GM23338 (cell line): ENCODE results near the gene ATP6V1F. TPM values are rescaled to one million over a fixed set of nuclear protein-coding genes. Genes with fewer than 3 reads are reported as not detected.
A peak's percentile ranks its signal among the peaks of the same experiment; 100 is the strongest.

Source experiments
- ATAC-seq: fragments of 200-7000 bp; cut with Tn5 transposase; 3 replicates; pipeline ENCODE4 v1.9.1; 2020
- DNase-seq: peaks from one replicate; pipeline ENCODE4 v3.0.0-alpha.2; 2015; ENCODE audit warnings: low spot score
- H2AFZ ChIP-seq: fragments of 200-600 bp; sonication (generic); 2 replicates; pipeline ENCODE4 v1.8.0; 2016; ENCODE audit warnings: antibody characterized with exemption, mild to moderate bottlenecking, moderate library complexity
- H3F3A ChIP-seq: fragments of 200-600 bp; sonication (generic); replicated peaks from 2 replicates; pipeline ENCODE4 v1.8.0; 2017; ENCODE audit warnings: antibody characterized with exemption, mixed run types, low read depth
- H3K27ac ChIP-seq: fragments of 200-600 bp; sonication (generic); 2 replicates; pipeline ENCODE4 v1.6.1; 2016; ENCODE audit warnings: low read depth
- H3K27me3 ChIP-seq: fragments of 200-600 bp; sonication (generic); 2 replicates; pipeline ENCODE4 v1.8.0; 2016; ENCODE audit warnings: mild to moderate bottlenecking, mixed run types, moderate library complexity; ENCODE audit not compliant: insufficient read depth
- H3K36me3 ChIP-seq: fragments of 200-600 bp; sonication (generic); 2 replicates; pipeline ENCODE4 v1.8.0; 2016; ENCODE audit warnings: mild to moderate bottlenecking; ENCODE audit not compliant: insufficient read depth
- H3K4me1 ChIP-seq: fragments of 200-600 bp; sonication (generic); 2 replicates; pipeline ENCODE4 v1.8.0; 2016; ENCODE audit warnings: mild to moderate bottlenecking, moderate library complexity; ENCODE audit not compliant: insufficient read depth
- H3K4me2 ChIP-seq: fragments of 200-600 bp; sonication (generic); 2 replicates; pipeline ENCODE4 v1.7.1; 2017; ENCODE audit warnings: mixed run types
- H3K4me3 ChIP-seq: fragments of 200-600 bp; sonication (generic); 2 replicates; pipeline ENCODE4 v1.6.1; 2016; ENCODE audit warnings: mixed run types
- H3K79me2 ChIP-seq: fragments of 200-600 bp; sonication (generic); replicated peaks from 2 replicates; pipeline ENCODE4 v1.8.0; 2017; ENCODE audit warnings: mild to moderate bottlenecking; ENCODE audit not compliant: insufficient read depth
- H3K9me2 ChIP-seq: fragments of 200-600 bp; sonication (generic); 2 replicates; pipeline ENCODE4 v1.8.0; 2017; ENCODE audit not compliant: insufficient read depth
- H4K20me1 ChIP-seq: fragments of 200-600 bp; sonication (generic); replicated peaks from 2 replicates; pipeline ENCODE4 v1.8.0; 2017; ENCODE audit warnings: mild to moderate bottlenecking; ENCODE audit not compliant: insufficient read depth
- H3K27ac Mint-ChIP-seq: 2 replicates; pipeline ENCODE4 v1.8.0; 2020; ENCODE audit warnings: inconsistent platforms, mild to moderate bottlenecking, moderate library complexity, mixed read lengths
- H3K27me3 Mint-ChIP-seq: 3 replicates; pipeline ENCODE4 v1.8.0; 2022; ENCODE audit warnings: low read depth, mild to moderate bottlenecking, moderate library complexity, mixed read lengths, inconsistent platforms; ENCODE audit not compliant: insufficient read depth, poor library complexity
- H3K36me3 Mint-ChIP-seq: 3 replicates; pipeline ENCODE4 v1.8.0; 2021; ENCODE audit warnings: low read depth, mild to moderate bottlenecking, inconsistent platforms, moderate library complexity, mixed read lengths
- H3K4me1 Mint-ChIP-seq: 3 replicates; pipeline ENCODE4 v1.8.0; 2020; ENCODE audit warnings: mild to moderate bottlenecking, inconsistent platforms, mixed read lengths
- H3K4me3 Mint-ChIP-seq: 3 replicates; pipeline ENCODE4 v1.8.0; 2021; ENCODE audit warnings: moderate library complexity, mild to moderate bottlenecking, inconsistent platforms, mixed read lengths
- H3K9me3 Mint-ChIP-seq: 3 replicates; pipeline ENCODE4 v1.8.0; 2020; ENCODE audit warnings: moderate library complexity, mild to moderate bottlenecking, inconsistent platforms, mixed read lengths
- EZH2 ChIP-seq: fragments of 200-600 bp; sonication (generic); IDR thresholded peaks from one replicate; pipeline ENCODE4 v1.8.0; 2017; ENCODE audit warnings: antibody characterized with exemption, mild to moderate bottlenecking, low read depth; ENCODE audit not compliant: unreplicated experiment
- EZH2phosphoT487 ChIP-seq: fragments of 200-600 bp; sonication (generic); IDR thresholded peaks from one replicate; pipeline ENCODE4 v1.8.1; 2018; ENCODE audit warnings: antibody characterized with exemption; ENCODE audit not compliant: unreplicated experiment
- JUNB ChIP-seq: IDR thresholded peaks from one replicate; pipeline ENCODE4 v1.6.1; 2016; ENCODE audit warnings: antibody characterized with exemption; ENCODE audit not compliant: unreplicated experiment
- NANOG ChIP-seq: IDR thresholded peaks from 2 replicates; pipeline ENCODE4 v1.6.1; 2016; ENCODE audit warnings: antibody characterized with exemption, borderline replicate concordance
- POLR2AphosphoS5 ChIP-seq: IDR thresholded peaks from 2 replicates; pipeline ENCODE4 v1.6.1; 2016; ENCODE audit warnings: antibody characterized with exemption, low read depth
- ZNF114 ChIP-seq: fragments of 250-450 bp; sonication (Bioruptor Pico); IDR thresholded peaks from 2 replicates; pipeline ENCODE4 v1.5.0; 2020; ENCODE audit warnings: mild to moderate bottlenecking, moderate library complexity
- ZNF331 ChIP-seq: fragments of 250-450 bp; sonication (Bioruptor Pico); IDR thresholded peaks from 2 replicates; pipeline ENCODE4 v1.5.0; 2020; ENCODE audit warnings: low read depth, mild to moderate bottlenecking, moderate library complexity
- polyA plus RNA-seq: library from polyadenylated mRNA; unstranded; fragments of >200 nt; fragmentation: Nextera tagmentation; extraction: Ambion mirVana; gene quantifications from 2 replicates; pipeline ENCODE4 v1.2.1, GENCODE V29; 2016
- total RNA-seq: library from RNA; depleted of rRNA; stranded (reverse); fragments of >200 nt; shearing (Covaris generic); gene quantifications from 2 replicates; pipeline ENCODE4 v1.2.3, GENCODE V29; 2014
- TF ChIP-seq, protein P1 (sequence below), 2 experiments: fragments of 200-600 bp in 1 of 2; sonication (generic) in 1 of 2; conservative IDR thresholded peaks; 2 replicates each; pipeline versions ENCODE4 v1.5.1 to v1.6.1; 2016 to 2017; ENCODE audit warnings: antibody characterized with exemption in 2 of 2, low read depth in 2 of 2, mild to moderate bottlenecking in 2 of 2, moderate library complexity in 1 of 2
- TF ChIP-seq, protein P2 (sequence below): fragments of 250-450 bp; sonication (Bioruptor Pico); IDR thresholded peaks from 2 replicates; pipeline ENCODE4 v1.5.0; 2020; ENCODE audit warnings: mild to moderate bottlenecking, moderate library complexity

ATP6V1F gene
- total and polyA plus RNA-seq, 2 experiments from 2014 or later = 66.5 to 271 TPM

DNA sequence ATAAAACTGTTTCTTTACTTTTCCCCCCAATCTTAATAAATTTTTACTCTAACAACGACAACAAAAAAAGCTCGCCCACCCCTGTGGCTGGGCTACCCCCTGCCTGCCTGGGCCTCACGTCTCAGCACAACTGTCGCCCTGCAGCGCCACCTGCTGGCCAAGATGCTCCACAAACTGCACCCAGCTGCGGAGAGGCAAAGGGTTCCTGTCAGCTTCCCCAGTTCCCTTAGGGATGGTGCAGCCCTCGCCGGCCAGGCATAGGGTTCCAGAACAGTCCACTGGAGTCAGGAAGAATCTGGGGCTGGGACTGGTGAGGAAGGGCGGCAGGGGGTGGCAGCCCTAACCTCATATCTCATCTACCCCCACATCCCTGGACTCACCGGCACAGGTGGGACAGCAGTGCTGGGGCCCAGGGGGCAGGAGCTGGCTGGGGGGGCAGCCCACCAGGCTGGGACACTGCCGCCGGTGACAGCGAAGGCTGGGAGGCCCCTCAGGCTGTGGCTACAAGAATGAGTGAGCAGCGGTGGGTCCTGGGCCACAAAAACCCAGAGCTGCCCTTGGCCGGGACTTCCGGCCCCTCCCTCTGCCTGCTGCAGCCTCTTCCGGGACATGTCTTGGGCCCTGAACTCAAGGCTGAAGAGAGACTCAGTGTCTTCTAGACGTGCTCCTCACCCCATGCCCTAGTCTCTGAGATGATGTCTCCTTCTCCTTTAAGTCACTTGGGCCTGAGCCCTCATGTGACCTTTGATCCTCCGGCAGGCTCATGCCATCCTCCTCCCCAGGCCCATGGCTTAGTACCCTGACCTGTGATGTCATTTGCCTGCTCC lies 21.2 kb downstream of the ATP6V1F start:
- H3F3A ChIP-seq = 0 out of 2 replicates have a peak, but pooled peaks cover 7% of the 10 kb centered on the region
- Mint-ChIP-seq H3K27ac (peak overlapping the region; percentile 43), H3K9me3 (peaks cover 3% of the 10 kb centered on the region; the same call in 1 of the 3 replicates), H3K36me3 (no peaks in the 10 kb centered on the region), H3K4me1 (no peaks in the 10 kb centered on the region; the same call in 1 of the 3 replicates), H3K27me3 (peaks cover 27% of the 10 kb centered on the region), H3K4me3 (no peak overlapping the region)
- no peak overlapping the region for H3K4me3 ChIP-seq
- peak; percentile 94 for DNase-seq
- no peaks in the 10 kb centered on the region for H3K9me2 ChIP-seq
- H3K4me2 ChIP-seq = no peak overlapping the region
- no peak for TF ChIP-seq EZH2
- TF ChIP-seq, protein P1, sequence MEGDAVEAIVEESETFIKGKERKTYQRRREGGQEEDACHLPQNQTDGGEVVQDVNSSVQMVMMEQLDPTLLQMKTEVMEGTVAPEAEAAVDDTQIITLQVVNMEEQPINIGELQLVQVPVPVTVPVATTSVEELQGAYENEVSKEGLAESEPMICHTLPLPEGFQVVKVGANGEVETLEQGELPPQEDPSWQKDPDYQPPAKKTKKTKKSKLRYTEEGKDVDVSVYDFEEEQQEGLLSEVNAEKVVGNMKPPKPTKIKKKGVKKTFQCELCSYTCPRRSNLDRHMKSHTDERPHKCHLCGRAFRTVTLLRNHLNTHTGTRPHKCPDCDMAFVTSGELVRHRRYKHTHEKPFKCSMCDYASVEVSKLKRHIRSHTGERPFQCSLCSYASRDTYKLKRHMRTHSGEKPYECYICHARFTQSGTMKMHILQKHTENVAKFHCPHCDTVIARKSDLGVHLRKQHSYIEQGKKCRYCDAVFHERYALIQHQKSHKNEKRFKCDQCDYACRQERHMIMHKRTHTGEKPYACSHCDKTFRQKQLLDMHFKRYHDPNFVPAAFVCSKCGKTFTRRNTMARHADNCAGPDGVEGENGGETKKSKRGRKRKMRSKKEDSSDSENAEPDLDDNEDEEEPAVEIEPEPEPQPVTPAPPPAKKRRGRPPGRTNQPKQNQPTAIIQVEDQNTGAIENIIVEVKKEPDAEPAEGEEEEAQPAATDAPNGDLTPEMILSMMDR (conservative IDR thresholded peaks at IDR 0.05; ENCODE audit: low read depth in 2 of 2) = peak; percentile 98 to 99
- no peaks in the 10 kb centered on the region for H3K79me2 ChIP-seq
- H3K27ac ChIP-seq = no peak overlapping the region
- no peaks in the 10 kb centered on the region for H3K27me3 ChIP-seq
- ATAC-seq = peak; percentile 60
- no peak overlapping the region for H2AFZ ChIP-seq
- H4K20me1 ChIP-seq = no peaks in the 10 kb centered on the region
- H3K36me3 ChIP-seq = no peaks in the 10 kb centered on the region
- peaks cover 8% of the 10 kb centered on the region; the same call in 1 of the 2 replicates for H3K4me1 ChIP-seq

DNA sequence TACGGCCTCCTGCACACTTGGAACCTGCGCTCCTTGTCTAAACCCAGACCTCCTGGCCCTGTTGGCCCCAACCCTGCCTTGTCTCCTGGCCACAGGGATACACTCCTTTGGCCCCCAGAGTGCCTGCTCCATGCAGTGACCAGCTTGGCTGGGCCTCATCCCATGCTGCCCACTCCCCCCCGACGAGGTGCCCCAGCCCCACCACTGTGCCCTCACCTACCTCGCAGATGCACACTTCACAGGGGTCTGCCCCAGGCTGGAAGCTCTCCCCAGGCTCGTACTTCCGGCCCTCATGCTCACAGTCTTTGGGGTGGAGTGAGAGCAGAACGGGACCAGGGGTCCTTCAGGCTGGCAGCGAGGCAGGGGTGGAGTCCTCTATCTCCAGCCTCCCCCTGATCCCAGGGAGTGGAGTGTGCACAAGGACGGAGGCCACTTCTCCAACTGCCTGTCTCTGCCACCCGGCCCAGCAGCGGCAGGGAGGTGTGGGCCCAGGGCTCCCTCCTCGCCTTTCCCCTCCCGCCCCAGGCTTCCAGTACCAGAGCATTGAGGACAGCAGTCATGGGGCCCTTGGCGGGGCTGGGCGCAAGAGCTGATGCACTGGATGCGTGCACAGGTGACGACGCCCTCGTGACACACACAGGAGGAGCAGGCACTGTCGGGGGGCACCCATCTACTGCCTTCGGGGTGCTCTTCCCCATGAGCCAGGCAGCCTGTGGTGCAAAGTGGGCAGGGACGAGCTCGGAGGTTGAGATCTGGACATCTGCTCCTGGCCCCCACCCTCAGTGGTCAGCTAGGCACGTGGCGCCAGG lies 22.1 kb downstream of the ATP6V1F start:
- Histone ChIP-seq H3F3A (0 out of 2 replicates have a peak, but pooled peaks cover 7% of the 10 kb centered on the region), H3K27me3 (0 out of 2 replicates have a peak, but pooled peaks cover 4% of the 10 kb centered on the region), H3K36me3 (no peaks in the 10 kb centered on the region), H3K4me3 (no peak overlapping the region), H3K4me2 (no peak overlapping the region), H3K4me1 (peaks cover 14% of the 10 kb centered on the region; the same call in 1 of the 2 replicates), H4K20me1 (no peaks in the 10 kb centered on the region), H2AFZ (no peak overlapping the region), H3K9me2 (no peaks in the 10 kb centered on the region), H3K27ac (no peak overlapping the region), H3K79me2 (no peaks in the 10 kb centered on the region)
- ATAC-seq (no peak), DNase-seq (no peak)
- peaks cover 22% of the 10 kb centered on the region for H3K27me3 Mint-ChIP-seq
- no peaks in the 10 kb centered on the region for H3K36me3 Mint-ChIP-seq
- peaks cover 3% of the 10 kb centered on the region; the same call in 1 of the 3 replicates for H3K9me3 Mint-ChIP-seq
- H3K4me1 Mint-ChIP-seq = no peaks in the 10 kb centered on the region; the same call in 1 of the 3 replicates
- H3K4me3 Mint-ChIP-seq = no peak overlapping the region
- H3K27ac Mint-ChIP-seq = peak overlapping the region; percentile 43; the same call in 1 of the 2 replicates
- no peak for TF ChIP-seq EZH2phosphoT487
- TF ChIP-seq EZH2 = no peak
- TF ChIP-seq ZNF331 (CRISPR knock-in tag) = no peak
- no peak for TF ChIP-seq POLR2AphosphoS5
- no peak for TF ChIP-seq ZNF114 (CRISPR knock-in tag)
- TF ChIP-seq, protein P2, sequence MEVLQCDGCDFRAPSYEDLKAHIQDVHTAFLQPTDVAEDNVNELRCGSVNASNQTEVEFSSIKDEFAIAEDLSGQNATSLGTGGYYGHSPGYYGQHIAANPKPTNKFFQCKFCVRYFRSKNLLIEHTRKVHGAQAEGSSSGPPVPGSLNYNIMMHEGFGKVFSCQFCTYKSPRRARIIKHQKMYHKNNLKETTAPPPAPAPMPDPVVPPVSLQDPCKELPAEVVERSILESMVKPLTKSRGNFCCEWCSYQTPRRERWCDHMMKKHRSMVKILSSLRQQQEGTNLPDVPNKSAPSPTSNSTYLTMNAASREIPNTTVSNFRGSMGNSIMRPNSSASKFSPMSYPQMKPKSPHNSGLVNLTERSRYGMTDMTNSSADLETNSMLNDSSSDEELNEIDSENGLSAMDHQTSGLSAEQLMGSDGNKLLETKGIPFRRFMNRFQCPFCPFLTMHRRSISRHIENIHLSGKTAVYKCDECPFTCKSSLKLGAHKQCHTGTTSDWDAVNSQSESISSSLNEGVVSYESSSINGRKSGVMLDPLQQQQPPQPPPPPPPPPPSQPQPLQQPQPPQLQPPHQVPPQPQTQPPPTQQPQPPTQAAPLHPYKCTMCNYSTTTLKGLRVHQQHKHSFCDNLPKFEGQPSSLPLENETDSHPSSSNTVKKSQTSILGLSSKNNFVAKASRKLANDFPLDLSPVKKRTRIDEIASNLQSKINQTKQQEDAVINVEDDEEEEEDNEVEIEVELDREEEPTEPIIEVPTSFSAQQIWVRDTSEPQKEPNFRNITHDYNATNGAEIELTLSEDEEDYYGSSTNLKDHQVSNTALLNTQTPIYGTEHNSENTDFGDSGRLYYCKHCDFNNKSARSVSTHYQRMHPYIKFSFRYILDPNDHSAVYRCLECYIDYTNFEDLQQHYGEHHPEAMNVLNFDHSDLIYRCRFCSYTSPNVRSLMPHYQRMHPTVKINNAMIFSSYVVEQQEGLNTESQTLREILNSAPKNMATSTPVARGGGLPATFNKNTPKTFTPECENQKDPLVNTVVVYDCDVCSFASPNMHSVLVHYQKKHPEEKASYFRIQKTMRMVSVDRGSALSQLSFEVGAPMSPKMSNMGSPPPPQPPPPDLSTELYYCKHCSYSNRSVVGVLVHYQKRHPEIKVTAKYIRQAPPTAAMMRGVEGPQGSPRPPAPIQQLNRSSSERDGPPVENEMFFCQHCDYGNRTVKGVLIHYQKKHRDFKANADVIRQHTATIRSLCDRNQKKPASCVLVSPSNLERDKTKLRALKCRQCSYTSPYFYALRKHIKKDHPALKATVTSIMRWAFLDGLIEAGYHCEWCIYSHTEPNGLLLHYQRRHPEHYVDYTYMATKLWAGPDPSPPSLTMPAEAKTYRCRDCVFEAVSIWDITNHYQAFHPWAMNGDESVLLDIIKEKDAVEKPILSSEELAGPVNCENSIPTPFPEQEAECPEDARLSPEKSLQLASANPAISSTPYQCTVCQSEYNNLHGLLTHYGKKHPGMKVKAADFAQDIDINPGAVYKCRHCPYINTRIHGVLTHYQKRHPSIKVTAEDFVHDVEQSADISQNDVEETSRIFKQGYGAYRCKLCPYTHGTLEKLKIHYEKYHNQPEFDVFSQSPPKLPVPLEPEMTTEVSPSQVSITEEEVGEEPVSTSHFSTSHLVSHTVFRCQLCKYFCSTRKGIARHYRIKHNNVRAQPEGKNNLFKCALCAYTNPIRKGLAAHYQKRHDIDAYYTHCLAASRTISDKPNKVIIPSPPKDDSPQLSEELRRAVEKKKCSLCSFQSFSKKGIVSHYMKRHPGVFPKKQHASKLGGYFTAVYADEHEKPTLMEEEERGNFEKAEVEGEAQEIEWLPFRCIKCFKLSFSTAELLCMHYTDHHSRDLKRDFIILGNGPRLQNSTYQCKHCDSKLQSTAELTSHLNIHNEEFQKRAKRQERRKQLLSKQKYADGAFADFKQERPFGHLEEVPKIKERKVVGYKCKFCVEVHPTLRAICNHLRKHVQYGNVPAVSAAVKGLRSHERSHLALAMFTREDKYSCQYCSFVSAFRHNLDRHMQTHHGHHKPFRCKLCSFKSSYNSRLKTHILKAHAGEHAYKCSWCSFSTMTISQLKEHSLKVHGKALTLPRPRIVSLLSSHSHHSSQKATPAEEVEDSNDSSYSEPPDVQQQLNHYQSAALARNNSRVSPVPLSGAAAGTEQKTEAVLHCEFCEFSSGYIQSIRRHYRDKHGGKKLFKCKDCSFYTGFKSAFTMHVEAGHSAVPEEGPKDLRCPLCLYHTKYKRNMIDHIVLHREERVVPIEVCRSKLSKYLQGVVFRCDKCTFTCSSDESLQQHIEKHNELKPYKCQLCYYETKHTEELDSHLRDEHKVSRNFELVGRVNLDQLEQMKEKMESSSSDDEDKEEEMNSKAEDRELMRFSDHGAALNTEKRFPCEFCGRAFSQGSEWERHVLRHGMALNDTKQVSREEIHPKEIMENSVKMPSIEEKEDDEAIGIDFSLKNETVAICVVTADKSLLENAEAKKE (CRISPR knock-in tag) = no peak
- no peak for TF ChIP-seq JUNB
- no peak for TF ChIP-seq NANOG
